GM21737 (cell line): Measurements from ENCODE around the gene PRXL2B.
"Not testable (repeated sequence)": the region's sequence is repeated elsewhere in the genome, so short reads cannot be mapped to it uniquely, and the experiment has no call there.

Experiments used
- ATAC-seq: cut with Tn5 transposase; IDR thresholded peaks from one replicate; pipeline ENCODE4 v1.9.1; 2021; ENCODE audit warnings: mild to moderate bottlenecking, moderate library complexity; ENCODE audit not compliant: unreplicated experiment

Gene PRXL2B

GRCh38 chr1:2550309-2550861 lies 36.2 kb upstream of the PRXL2B start:
- not testable (repeated sequence) for ATAC-seq

- not testable (repeated sequence) for ATAC-seq
Measured at GRCh38 chr1:2551544-2551943, 35.0 kb upstream of the PRXL2B start.

GRCh38 chr1:2552189-2552588 lies 34.4 kb upstream of the PRXL2B start:
- ATAC-seq = no peak

- not testable (repeated sequence) for ATAC-seq
Measured at GRCh38 chr1:2553076-2553475, 33.5 kb upstream of the PRXL2B start.

DNA sequence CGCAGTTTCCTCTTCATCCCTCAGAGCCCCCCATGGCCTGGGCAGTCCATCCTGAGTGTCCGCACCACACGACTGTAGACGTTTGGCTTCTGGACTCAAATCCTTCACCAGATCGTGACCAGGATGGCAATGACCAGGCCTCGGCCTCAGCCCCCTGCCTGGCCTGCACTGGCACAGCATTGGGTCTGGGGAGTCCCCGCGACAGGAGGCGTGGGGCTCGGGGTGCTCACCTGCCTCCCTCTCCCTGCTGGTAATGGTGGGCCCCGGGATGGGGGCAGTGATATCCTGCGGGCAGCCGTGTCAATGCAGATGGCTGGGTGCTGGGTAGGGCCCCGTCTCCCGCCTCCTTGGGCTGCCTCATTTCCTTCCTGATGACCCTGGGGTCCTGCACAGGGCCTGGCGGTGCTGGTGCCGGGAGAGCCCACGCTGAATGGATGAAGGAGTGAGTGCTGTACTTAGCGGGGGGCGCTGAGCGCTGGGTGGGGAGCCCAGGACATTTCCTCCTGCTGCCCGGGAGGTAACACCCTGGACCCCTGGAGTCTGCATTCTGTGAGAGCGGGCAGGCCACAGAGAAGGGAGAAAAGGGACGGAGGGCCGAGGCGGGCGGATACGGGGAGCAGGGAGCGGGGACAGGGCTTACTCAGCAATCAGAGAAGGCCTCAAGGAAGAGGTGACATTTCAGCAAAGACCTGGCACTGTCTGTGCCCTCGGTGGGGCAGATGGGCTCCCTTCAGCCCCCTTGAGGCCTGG lies 32.5 kb upstream of the PRXL2B start:
- no peak for ATAC-seq

GRCh38 chr1:2554621-2555387 lies 31.8 kb upstream of the PRXL2B start:
- no peak for ATAC-seq

DNA sequence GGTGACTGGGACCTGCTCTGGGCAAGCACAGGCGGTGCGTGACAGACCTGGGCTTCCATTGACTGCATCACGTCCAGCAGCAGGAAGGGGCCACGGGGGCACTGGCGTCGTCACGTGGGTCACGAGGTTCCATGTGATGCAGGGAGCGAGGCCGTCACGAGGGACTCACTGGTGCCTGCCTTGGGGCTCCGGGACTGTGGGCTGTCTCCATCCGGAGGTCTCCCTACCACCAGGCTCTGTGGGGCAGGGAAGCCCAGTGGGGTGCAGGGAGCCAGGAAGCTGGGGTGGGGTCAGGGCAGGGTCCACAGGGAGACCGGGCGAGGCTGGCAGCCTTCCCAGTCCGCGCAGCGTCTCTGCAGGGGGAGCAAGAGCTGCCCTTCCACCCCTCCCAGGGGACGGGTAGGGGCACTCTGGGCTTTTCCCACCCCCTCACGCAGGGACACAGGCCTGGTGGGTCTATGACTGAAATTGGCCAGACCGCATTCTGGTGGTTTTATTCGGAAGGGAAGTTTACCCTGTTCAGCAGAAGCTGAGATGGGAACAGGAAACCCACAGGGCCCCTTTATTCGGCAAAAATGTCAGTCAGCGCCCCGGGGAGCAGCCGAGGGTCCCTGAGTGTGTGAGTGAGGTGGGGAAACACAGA lies 30.8 kb upstream of the PRXL2B start:
- ATAC-seq = peak; percentile 34

GRCh38 chr1:2556277-2556677 lies 30.3 kb upstream of the PRXL2B start, which contains the start of gene TNFRSF14:
TNFRSF14 (plus strand) TSS chr1:2556371; CDS start chr1:2556665, 294 bp downstream.
- peak; percentile 19 for ATAC-seq

- ATAC-seq = no peak
Measured at GRCh38 chr1:2556678-2557481, 29.7 kb upstream of the PRXL2B start.

- no peak for ATAC-seq
Measured at GRCh38 chr1:2557482-2558400, 28.8 kb upstream of the PRXL2B start.

DNA sequence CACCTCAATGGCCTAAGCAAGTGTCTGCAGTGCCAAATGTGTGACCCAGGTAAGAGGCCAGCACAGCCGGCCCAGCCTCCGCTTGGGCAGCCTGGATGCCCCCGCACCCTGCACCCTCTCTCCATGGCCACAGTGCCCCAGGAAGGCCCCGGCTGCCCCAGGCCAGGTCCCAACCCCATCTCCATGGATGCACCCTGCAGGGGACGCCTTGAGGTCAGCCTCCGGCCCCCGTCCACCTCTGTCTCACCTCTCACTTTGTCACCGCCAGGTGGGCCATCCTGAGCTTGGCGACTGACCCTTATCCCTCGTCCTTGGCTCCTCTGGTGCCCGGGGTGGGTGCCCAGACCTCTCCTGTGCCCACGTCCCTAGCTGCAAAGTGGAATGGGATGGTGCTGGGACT lies 28.2 kb upstream of the PRXL2B start:
- ATAC-seq = no peak

DNA sequence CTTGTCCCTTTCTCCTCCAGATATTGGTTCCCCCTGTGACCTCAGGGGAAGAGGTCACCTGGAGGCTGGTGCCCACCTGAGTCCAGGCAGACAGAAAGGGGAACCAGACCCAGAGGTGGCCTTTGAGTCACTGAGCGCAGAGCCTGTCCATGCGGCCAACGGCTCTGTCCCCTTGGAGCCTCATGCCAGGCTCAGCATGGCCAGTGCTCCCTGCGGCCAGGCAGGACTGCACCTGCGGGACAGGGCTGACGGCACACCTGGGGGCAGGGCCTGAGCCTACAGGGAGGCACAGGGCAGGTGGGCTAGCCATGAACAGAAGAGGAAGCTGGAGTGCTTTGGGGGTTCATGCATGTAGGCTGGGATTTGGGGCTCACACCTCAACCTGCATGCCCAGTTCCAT lies 27.7 kb upstream of the PRXL2B start:
- ATAC-seq = no peak

- ATAC-seq = no peak
Measured at GRCh38 chr1:2559509-2560298, 26.9 kb upstream of the PRXL2B start.

GRCh38 chr1:2560299-2561073 lies 26.1 kb upstream of the PRXL2B start:
- ATAC-seq = no peak

GRCh38 chr1:2561446-2561845 lies 25.1 kb upstream of the PRXL2B start:
- ATAC-seq = no peak

GRCh38 chr1:2561898-2562895 lies 24.4 kb upstream of the PRXL2B start:
- no peak for ATAC-seq

DNA sequence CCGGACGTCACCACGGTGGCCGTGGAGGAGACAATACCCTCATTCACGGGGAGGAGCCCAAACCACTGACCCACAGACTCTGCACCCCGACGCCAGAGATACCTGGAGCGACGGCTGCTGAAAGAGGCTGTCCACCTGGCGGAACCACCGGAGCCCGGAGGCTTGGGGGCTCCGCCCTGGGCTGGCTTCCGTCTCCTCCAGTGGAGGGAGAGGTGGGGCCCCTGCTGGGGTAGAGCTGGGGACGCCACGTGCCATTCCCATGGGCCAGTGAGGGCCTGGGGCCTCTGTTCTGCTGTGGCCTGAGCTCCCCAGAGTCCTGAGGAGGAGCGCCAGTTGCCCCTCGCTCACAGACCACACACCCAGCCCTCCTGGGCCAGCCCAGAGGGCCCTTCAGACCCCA lies 23.4 kb upstream of the PRXL2B start:
- ATAC-seq = no peak
